GM18951 (cell line): Measurements from ENCODE around the gene APBB2.

Experiments
- POLR2A ChIP-seq: IDR thresholded peaks from 4 replicates; pipeline ENCODE4 v1.6.1; 2011; ENCODE audit warnings: mild to moderate bottlenecking; ENCODE audit not compliant: insufficient read length, insufficient read depth; ENCODE audit errors: extremely low read depth
- in situ Hi-C: fragments of 300-500 bp; cut with MboI; formaldehyde crosslinking; loops from one replicate; pipeline ENCODE4 v1.12.0; 2022; ENCODE audit warnings: low sequenced_read_pairs, mixed read lengths, inconsistent platforms; ENCODE audit not compliant: unreplicated experiment

The APBB2 gene

DNA sequence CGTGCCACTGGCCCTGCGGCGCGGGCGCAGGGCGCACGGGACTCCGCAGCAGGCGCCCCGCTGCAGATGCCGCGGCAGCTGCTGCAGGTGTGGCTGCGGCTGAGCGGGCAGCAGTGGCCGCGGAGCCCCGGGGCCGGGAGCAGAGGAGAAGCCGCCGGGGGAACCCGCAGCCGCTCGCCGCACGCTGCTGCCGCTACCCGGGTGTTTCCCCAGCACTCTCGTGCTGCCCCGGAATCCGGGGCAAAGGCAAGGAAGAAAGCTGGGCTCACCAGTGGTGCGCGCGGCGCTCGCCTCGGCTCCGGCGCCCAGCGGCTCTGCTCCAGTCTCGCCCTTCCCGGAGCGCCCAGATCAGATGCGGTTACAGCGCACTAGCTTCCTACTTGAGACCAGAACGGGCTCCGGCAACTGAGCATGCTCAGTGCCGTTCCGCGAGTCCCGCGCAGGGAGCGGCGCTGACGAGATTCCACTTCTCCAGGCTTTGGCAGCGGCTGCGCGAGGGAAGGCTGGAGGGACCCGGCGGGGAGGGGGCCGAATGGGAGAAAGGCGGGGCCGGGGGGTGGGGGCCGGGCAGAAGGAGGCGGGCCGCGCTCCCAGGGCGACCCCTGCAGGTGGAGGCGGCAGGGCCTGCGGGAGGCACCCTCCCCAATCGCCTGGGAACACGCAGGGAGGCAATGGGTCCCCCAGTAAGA lies at the start of gene APBB2:
APBB2 (minus strand) TSS at position 407 of the 689 bp plus-strand sequence. CDS start 181,288 bp downstream, outside the sequence.
- in situ Hi-C loops = no loop called here
- peak; percentile 61 for TF ChIP-seq POLR2A

DNA sequence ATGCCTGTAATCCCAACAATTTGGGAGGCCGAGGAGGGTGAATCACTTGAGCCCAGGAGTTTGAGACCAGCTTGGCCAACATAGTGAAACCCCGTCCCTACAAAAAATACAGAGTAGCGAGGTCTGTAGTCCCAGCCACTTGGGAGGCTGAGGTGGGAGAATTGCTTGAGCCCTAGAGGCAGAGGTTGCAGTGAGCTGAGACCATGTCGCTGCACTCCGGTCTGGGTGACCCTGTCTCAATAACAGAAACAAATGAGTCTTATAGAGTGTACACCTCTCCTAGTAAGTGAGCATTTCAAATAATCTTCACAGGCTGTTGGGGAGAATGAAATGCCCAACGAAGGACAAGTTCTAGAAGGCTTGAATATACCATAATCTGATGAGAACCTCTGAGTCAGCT lies 47.9 kb upstream of the APBB2 start:
- TF ChIP-seq POLR2A = no peak
- in situ Hi-C loops = no loop called here

DNA sequence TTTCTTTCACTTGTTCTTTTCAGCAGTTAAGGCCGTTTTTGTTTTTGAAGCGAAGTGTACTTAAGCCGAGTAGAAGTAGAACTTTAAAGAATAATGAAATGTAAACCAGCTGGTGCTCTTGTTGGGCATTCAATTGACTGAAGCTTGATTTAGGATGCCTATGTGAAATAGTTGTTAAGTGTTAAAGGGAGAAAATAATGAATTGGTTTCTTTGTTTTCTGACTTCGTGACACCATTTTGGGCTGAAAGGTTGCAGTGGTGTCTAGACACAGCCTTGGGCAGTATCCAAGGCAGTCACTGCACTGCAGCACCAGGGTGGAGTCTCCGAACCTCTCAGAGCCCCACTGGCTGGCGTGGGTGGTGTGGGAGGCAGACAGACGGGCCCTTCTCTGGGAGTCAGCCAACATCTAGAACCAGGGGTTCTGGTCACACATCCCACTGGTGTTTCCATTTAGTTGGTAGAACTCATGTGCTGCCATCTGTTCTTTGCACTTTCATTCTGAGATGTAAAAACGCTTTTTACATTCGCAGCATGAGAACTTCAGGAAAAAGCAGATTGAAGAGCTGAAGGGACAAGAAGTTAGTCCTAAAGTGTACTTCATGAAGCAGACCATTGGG lies 45.9 kb upstream of the APBB2 start:
- in situ Hi-C loops = no loop called here
- no peak for TF ChIP-seq POLR2A

DNA sequence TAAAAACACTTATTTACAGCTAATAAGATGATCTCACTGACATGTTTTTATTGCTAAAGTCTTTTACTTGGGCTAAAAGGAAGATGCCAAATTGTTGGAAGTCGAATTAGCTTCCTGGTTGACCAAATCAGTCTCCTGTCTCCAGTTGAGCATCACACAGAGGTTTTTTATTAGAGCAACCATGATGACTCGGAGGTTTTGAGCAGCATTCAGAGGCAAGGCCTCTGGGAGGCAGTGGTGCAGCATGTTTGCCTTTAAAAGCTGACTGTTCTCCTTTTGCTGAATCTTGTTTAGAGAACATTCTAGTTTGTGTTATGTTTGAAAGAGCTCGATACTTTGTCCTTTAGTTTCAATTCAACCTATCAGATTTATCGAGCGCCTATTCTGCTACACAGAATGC lies 44.4 kb upstream of the APBB2 start:
- no peak for TF ChIP-seq POLR2A
- in situ Hi-C loops = no loop called here

DNA sequence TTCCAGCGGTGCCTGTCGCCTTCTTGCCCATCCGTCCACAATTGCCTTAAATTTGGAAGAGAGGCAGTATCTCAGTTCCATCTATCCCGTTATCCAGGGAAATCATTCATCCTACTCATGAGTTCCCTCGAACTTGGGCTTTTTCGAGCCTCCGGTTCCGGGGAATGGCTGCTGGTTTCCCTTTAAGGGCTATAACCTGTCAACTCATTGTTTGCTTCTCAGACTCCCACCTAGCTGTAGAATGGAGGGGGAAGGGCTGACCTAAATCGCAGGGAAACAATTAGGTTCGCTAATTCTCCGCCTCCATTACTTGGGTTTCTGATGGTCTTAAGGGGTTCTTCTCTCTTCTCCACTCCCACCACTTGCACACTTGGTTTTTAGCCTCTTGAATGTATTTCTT lies 43.6 kb upstream of the APBB2 start:
- TF ChIP-seq POLR2A = no peak
- in situ Hi-C loops = no loop called here

DNA sequence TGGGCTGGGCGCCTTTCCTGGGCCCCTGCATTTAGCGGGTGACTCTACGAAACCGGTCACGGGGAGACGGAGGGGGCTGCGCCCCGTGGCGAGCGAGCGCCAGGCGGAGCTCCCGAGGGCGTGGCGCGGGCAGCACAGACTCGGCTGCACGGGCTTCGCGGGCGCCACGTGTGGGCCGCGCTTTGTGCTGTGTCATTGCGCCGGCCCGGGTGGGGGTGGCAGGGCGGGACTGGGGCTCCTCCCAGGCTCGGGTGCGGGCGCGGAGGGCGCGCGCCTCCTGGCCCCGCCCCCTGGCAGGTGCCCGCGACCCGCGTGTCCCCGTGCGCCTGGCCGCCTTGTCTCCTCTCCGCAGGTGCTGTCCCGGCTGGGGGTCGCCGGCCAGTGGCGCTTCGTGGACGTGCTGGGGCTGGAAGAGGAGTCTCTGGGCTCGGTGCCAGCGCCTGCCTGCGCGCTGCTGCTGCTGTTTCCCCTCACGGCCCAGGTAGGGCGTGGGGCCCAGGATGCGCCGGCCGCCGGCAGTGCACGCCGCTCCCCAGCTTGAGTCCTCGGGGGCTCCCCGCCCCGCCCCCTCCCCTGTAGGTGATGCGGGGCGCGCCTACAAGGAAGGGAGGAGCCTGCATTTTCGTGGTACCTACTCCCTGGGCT lies 43.0 kb upstream of the APBB2 start:
- in situ Hi-C loops = no loop called here

DNA sequence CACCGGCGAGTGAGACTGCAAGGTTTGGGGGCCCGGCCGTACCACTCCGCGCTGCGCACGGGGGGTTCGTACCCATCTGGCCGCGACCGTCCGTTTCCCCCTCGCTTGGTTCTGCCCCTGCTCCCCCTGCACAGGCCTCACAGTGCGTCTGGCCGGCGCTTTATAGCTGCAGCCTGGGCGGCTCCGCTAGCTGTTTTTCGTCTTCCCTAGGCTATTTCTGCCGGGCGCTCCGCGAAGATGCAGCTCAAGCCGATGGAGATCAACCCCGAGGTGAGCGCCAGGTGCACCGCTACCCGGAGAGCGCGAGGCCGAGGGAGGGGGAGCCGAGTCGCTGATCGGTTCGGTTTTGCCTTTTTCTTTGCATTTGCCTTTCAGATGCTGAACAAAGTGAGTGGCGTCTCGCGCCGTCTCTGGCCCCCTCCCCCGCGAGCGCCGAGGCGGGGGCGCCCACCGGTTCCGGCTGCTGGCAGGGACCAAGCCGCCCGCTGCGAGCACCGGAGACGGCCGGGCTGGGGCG lies 42.5 kb upstream of the APBB2 start, which contains the start of gene UCHL1:
UCHL1 (plus strand) TSS at position 189 of the 517 bp plus-strand sequence; CDS start at position 238, 49 bp downstream.
- in situ Hi-C loops = no loop called here
- peak; percentile 61 for TF ChIP-seq POLR2A

More for the DNA sequence above, 43.0 kb upstream of the APBB2 start:
- no peak for TF ChIP-seq POLR2A

DNA sequence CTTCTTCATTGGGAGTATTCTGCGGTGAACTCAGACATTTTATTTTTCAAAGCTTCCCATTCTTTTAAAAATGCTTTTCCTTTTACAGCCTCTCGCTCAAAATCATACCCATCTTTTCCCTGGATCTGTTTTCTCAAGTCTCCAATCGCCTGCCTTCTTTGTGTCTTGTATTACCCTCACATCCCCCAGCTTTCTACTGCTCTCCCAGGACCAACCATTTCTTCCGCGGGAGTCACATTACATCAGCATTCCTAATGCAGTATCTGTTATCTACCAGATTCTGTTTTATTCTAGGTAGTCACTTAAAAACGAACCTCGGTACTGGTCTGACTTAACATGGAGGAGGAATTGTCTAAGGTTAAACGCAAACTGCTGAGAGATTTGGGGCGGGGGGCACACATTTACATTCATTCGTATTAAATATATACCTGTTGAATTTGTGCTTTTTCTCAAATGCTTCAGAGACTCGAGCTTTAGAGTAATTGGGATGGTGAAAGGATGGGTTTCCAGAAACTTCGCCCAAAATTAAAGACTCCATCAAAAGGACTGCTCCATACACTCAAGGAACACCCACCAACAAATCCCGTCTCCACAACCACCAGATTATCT lies 41.9 kb upstream of the APBB2 start:
- in situ Hi-C loops = no loop called here
- no peak for TF ChIP-seq POLR2A

DNA sequence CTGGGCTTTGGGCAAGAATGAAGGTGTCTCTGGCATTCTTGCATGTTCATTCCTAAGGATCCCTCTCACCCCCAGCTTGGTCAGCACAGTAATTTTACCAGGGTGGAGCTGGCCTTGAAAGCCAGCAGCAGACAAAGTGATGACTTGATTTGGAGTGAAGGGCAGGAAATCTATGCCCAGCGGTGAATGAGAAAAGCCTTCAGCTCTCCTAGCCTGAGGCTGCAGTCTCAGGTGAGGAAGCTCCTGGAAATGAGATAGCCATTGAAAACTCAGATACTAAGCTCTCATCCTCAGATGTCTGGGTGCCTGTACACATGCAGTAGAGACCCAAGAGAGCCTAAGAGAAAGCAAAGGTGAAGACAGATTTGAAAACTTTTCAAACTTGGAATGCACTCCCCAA lies 31.6 kb upstream of the APBB2 start:
- TF ChIP-seq POLR2A = no peak

DNA sequence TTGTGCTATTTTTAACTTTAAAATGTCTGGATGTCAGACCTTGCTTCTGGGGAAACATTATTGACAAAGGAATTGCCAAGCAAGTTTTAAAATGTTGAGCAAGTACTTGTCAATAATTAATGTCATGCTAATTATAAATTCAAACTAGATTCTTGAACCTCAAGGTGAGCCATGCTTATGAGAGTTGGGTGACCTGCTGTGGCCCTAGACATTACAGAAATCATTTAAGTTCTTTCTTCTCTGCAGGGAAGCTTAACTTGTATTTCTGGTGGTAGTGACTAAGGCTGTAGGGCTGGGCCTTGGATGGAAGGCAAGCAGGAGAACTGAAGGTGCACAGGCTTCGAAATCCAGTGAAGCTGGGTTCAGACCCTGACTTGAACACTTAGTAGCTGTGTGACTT lies 27.6 kb upstream of the APBB2 start:
- TF ChIP-seq POLR2A = no peak
- in situ Hi-C loops = no loop called here

More for the DNA sequence above, 31.6 kb upstream of the APBB2 start:
- in situ Hi-C loops = no loop called here

DNA sequence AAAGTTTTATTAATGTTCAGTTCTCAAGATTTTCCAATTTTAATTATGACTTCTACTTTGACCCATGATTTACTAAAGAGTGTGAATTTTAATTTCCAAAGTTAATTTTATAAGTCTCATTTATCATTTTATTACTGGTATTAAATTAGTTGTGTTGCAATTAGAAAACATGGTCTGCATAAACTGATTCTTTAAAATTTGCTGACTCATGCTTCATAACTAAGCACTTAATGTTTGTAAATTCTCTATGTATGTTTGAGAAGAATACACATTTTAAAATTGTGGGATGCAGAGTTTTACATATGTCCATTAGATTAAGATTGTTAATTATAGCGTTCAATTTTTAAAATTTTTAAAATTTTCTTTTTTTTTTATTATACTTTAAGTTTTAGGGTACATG lies 22.2 kb upstream of the APBB2 start:
- in situ Hi-C loops = no loop called here
- no peak for TF ChIP-seq POLR2A

DNA sequence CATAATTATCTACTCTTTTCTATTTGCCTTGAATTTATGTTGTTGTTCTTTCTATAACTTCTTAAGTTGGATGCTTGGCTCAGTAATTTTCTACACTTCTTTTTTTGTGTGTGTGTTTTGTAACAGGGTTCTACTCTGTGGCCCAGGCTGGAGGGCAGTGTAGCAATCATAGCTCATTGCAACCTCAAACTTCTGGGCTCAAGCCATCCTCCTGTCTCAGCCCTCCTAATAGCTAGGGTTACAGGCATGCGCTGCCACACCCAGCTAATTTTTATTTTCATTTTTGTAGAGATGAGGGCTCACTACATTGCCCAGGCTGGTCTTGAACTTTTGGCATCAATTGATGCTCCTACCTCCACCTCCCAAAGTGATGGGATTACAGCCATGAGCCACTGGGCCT lies 21.7 kb upstream of the APBB2 start:
- no peak for TF ChIP-seq POLR2A
- in situ Hi-C loops = no loop called here

DNA sequence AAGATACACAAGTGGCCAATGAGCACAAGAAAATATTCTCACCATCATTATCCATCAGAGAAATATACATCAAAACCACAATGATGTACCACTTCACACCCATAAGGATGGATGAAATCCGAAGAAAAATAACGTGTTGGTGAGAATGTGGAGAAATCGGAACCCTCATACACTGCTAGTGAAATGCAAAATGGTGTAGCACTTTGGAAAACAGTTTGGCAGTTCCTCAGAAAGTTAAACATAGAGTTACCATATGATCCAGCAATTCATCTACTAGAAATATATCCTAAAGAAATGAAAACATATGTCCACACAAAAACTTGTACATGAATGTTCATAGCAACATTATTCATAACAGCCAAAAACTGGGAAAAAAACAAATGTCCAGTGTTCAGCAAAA lies 18.5 kb upstream of the APBB2 start:
- no peak for TF ChIP-seq POLR2A
- in situ Hi-C loops = no loop called here
